ENCODE results near the gene SYT15.
"Not testable (repeated sequence)": the region's sequence is repeated elsewhere in the genome, so short reads cannot be mapped to it uniquely, and the experiment has no call there.

Gene SYT15

GRCh38 chr10:46640005-46640404 lies 61.1 kb downstream of the SYT15 start:
- not testable (repeated sequence) for FAIRE-seq; DNase-seq (ENCODE audit: insufficient read length, low spot score)
